HepG2 (cell line): ENCODE results near the gene CLPSL2. TPM values are rescaled to one million over a fixed set of nuclear protein-coding genes. Genes with fewer than 3 reads are reported as not detected.

Experiments used
- AKNA ChIP-seq: sonication (generic); formaldehyde crosslinking; IDR thresholded peaks from 2 replicates; pipeline ENCODE4 v1.4.0; 2020; ENCODE audit warnings: missing genetic modification reagents, borderline replicate concordance
- BRD4 ChIP-seq: sonication (generic); formaldehyde crosslinking; IDR thresholded peaks from 2 replicates; pipeline ENCODE4 v1.4.0; 2020; ENCODE audit warnings: missing genetic modification reagents
- CEBPB ChIP-seq: IDR thresholded peaks from 2 replicates; pipeline ENCODE4 v1.6.1; 2011; ENCODE audit warnings: low read depth, low read length, improper control_type of control experiment, borderline replicate concordance
- EED ChIP-seq: sonication (generic); formaldehyde crosslinking; IDR thresholded peaks from 2 replicates; pipeline ENCODE4 v1.5.0; 2020; ENCODE audit warnings: mild to moderate bottlenecking, missing genetic modification reagents
- EHMT2 ChIP-seq: fragments of 200-600 bp; sonication (generic); IDR thresholded peaks from 2 replicates; pipeline ENCODE4 v1.7.0; 2017; ENCODE audit warnings: antibody characterized with exemption, low read depth, low read length, borderline replicate concordance
- ERF ChIP-seq: IDR thresholded peaks from 2 replicates; pipeline ENCODE4 v1.6.1; 2018; ENCODE audit warnings: missing biosample characterization, missing genetic modification reagents
- ISX ChIP-seq: sonication (generic); formaldehyde crosslinking; conservative IDR thresholded peaks from 2 replicates; pipeline ENCODE4 v1.5.0; 2020; ENCODE audit warnings: missing genetic modification reagents
- KLF13 ChIP-seq: sonication (generic); formaldehyde crosslinking; IDR thresholded peaks from 2 replicates; pipeline ENCODE4 v1.4.0; 2020; ENCODE audit warnings: mild to moderate bottlenecking, missing genetic modification reagents
- MEF2D ChIP-seq: sonication (generic); formaldehyde crosslinking; IDR thresholded peaks from 2 replicates; pipeline ENCODE4 v1.5.1; 2020; ENCODE audit warnings: mild to moderate bottlenecking, missing genetic modification reagents
- MXD4 ChIP-seq: IDR thresholded peaks from 2 replicates; pipeline ENCODE4 v1.6.1; 2016; ENCODE audit warnings: mild to moderate bottlenecking, missing biosample characterization, missing genetic modification reagents
- NKX3-1 ChIP-seq: sonication (generic); formaldehyde crosslinking; IDR thresholded peaks from 2 replicates; pipeline ENCODE4 v1.5.0; 2020; ENCODE audit warnings: missing genetic modification reagents
- NONO ChIP-seq, 2 experiments: fragments of 450-650 bp in 1 of 2; sonication (generic) in 1 of 2; formaldehyde crosslinking in 1 of 2; IDR thresholded peaks in 1 of 2; conservative IDR thresholded peaks in 1 of 2; 2 replicates each; pipeline versions ENCODE4 v1.6.1 to v1.8.0; 2017 to 2022; ENCODE audit warnings: mild to moderate bottlenecking in 1 of 2, missing genetic modification reagents in 1 of 2, moderate library complexity in 1 of 2
- SIX4 ChIP-seq: sonication (generic); formaldehyde crosslinking; IDR thresholded peaks from 2 replicates; pipeline ENCODE4 v1.4.0; 2020; ENCODE audit warnings: missing genetic modification reagents
- SOX13 ChIP-seq, 3 experiments: fragments of 450-650 bp in 1 of 3; sonication (generic) in 1 of 3; formaldehyde crosslinking in 1 of 3; IDR thresholded peaks in 2 of 3; conservative IDR thresholded peaks in 1 of 3; 2 replicates each; pipeline versions ENCODE4 v1.5.0 to v1.6.1; 2016 to 2020; ENCODE audit warnings: antibody characterized with exemption in 1 of 3, mild to moderate bottlenecking in 1 of 3, missing compliant biosample characterization in 1 of 3, missing genetic modification reagents in 1 of 3, moderate library complexity in 1 of 3
- SYNCRIP ChIP-seq: fragments of 200-400 bp; formaldehyde crosslinking; IDR thresholded peaks from 2 replicates; pipeline ENCODE4 v1.6.1; 2018; ENCODE audit warnings: mild to moderate bottlenecking, low read depth, low read length; ENCODE audit not compliant: insufficient read depth
- TBX2 ChIP-seq: sonication (generic); formaldehyde crosslinking; IDR thresholded peaks from 2 replicates; pipeline ENCODE4 v1.5.0; 2020; ENCODE audit warnings: missing genetic modification reagents, mild to moderate bottlenecking, borderline replicate concordance
- YEATS2 ChIP-seq: sonication (generic); formaldehyde crosslinking; IDR thresholded peaks from 2 replicates; pipeline ENCODE4 v1.4.0; 2020; ENCODE audit warnings: missing genetic modification reagents, borderline replicate concordance
- ZNF256 ChIP-seq: sonication (generic); formaldehyde crosslinking; conservative IDR thresholded peaks from 2 replicates; pipeline ENCODE4 v1.4.0; 2020; ENCODE audit warnings: missing genetic modification reagents
- ZNF263 ChIP-seq: sonication (generic); formaldehyde crosslinking; IDR thresholded peaks from 2 replicates; pipeline ENCODE4 v1.4.0; 2020; ENCODE audit warnings: missing genetic modification reagents
- ZNF292 ChIP-seq: sonication (generic); formaldehyde crosslinking; IDR thresholded peaks from 2 replicates; pipeline ENCODE4 v1.8.1; 2022; ENCODE audit warnings: mild to moderate bottlenecking, low read depth, missing genetic modification reagents, borderline replicate concordance
- ZNF33B ChIP-seq: sonication (generic); formaldehyde crosslinking; IDR thresholded peaks from 2 replicates; pipeline ENCODE4 v1.5.1; 2020; ENCODE audit warnings: mild to moderate bottlenecking, missing genetic modification reagents
- polyA plus RNA-seq, 8 experiments: library from polyadenylated mRNA; depleted of rRNA in 3 of 8; stranded (reverse) in 7 of 8; unstranded in 1 of 8; fragments of >200 nt; fragmentation: Illumina TruSeq in 4 of 8; extraction: Trizol in 4 of 8; gene quantifications; 2 replicates each; pipeline versions ENCODE4 v1.2.1 to v1.2.3, GENCODE V29; 2011 to 2016; ENCODE audit warnings: low read depth in 4 of 8, missing spikeins in 1 of 8, mixed read lengths in 1 of 8; ENCODE audit not compliant: insufficient read depth in 1 of 8
- total RNA-seq, 5 experiments: library from RNA; depleted of rRNA; stranded (reverse); fragments of >200 nt; fragmentation: Illumina TruSeq; extraction: Trizol; gene quantifications; 2 replicates each; pipeline ENCODE4 v1.2.3, GENCODE V29; 2016; ENCODE audit warnings: low read depth in 1 of 5

The CLPSL2 gene
- total and polyA plus RNA-seq, 2 of the 13 experiments (the other 11 are each of a cell fraction or from before 2014, with no cell fraction given) = not detected

DNA sequence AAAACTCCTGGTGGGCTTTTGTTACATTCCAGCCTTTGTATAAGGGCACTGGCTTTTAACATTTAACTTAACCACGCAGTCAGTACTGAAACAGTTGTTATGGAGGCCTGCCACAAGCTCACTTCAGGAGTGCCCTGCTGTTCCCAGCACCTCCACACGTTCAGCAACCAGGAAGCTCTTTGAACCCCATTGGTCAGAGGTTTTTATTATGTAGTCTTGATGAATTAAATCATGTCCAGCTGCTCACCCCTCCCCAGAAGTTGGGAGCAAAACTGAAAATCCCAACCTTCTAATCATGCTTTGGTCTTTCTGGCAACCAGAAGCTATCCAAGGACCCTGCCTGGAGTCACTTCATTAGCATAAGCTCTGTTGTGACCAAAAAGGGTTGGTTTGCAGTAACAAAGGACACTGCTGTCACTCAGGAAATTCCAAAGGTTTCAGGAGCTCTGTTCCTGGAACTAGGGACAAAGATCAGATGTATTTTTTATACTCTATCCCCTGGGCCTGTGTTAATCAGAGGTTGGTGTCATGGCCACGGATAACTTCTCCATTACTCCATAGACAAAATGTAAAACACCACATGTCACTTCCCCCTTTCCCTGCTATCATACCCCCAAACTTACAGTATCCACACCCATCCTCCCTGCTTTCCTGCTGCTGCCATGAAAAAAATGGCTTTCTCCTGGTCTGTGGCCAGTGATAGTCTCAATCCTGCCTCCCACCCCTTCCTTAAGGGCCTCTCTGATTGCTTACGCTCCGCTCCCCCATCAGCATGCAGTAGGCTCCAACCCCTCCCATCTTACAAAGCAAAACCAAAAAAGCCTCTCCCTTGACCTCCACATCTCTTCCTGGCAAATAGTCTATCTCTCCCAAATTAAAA, 36.5 kb upstream of the CLPSL2 start (continued):
- TF ChIP-seq AKNA (CRISPR knock-in tag) (no peak), ZNF263 (no peak), ISX (CRISPR knock-in tag) (peak; percentile 83; the same call in 1 of the 2 replicates), CEBPB (no peak), SIX4 (CRISPR knock-in tag) (no peak), EHMT2 (no peak), EED (CRISPR knock-in tag) (no peak), ZNF33B (CRISPR knock-in tag) (no peak), SOX13 (IDR thresholded peaks at IDR 0.05) (peak; percentile 65), SOX13 (CRISPR knock-in tag; conservative IDR thresholded peaks at IDR 0.05 in 1 of 2, IDR thresholded peaks at IDR 0.05 in 1 of 2) (peak in 1 of 2 experiments; percentile 92; a peak in 2 of 4 replicates), ERF (CRISPR knock-in tag) (peak; percentile 72), ZNF256 (CRISPR knock-in tag) (no peak), MXD4 (CRISPR knock-in tag) (peak; percentile 48; the same call in 1 of the 2 replicates), TBX2 (peak; percentile 59; the same call in 1 of the 2 replicates), NKX3-1 (CRISPR knock-in tag) (no peak), MEF2D (CRISPR knock-in tag) (0 out of 2 replicates have a peak, but pooled peaks have one; percentile 25), KLF13 (CRISPR knock-in tag) (no peak), ZNF292 (CRISPR knock-in tag) (peak; percentile 74), NONO (IDR thresholded peaks at IDR 0.05) (no peak), NONO (CRISPR knock-in tag; conservative IDR thresholded peaks at IDR 0.05) (no peak), BRD4 (peak; percentile 32; the same call in 1 of the 2 replicates), SYNCRIP (no peak), YEATS2 (CRISPR knock-in tag) (no peak)
